GM10248 (cell line): ENCODE measurements around the gene EPHB6.

ENCODE experiments used
- CTCF ChIA-PET: fragments of 300-600 bp; sonication (Branson Sonifier 250); formaldehyde crosslinking; extraction: SDS; loops from one replicate; lab custom pipeline; 2021; ENCODE audit warnings: antibody characterized with exemption; lab: Yijun Ruan, JAX
- POLR2A ChIA-PET: fragments of 350-650 bp; sonication (Branson Sonifier 250); formaldehyde crosslinking; extraction: SDS; loops from one replicate; lab custom pipeline; 2020; ENCODE audit warnings: antibody characterized with exemption; lab: Yijun Ruan, JAX
- DNase-seq: peaks from one replicate; pipeline ENCODE4 v3.0.0; 2012; ENCODE audit errors: extremely low spot score
- TF ChIP-seq, protein P1 (sequence below): IDR thresholded peaks from 2 replicates; pipeline ENCODE4 v1.5.1; 2012; ENCODE audit warnings: mild to moderate bottlenecking, low read depth; ENCODE audit errors: extremely low read depth, missing control alignments, control extremely low read depth

Gene EPHB6

DNA sequence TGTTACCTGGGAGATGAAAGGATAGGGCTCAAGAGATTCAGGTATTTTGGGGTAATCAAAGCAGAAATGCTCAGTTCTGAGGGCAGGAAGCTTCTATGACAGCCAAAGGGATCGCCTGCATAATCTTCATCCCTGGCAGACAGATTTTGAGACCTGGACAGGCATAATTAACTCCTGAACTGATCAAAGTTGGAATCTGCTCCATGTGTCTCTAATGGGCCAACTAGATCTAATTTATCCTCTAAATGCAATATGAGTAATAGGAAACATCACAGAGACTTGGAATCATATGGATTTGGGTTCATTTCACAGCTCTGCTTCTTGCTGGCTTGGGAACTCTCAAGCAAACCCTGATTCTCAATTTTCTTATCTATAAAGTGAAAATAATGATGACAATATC, 41.2 kb upstream of the EPHB6 start:
- DNase-seq: no peak
- ChIA-PET CTCF (interaction anchor here (0.9 to 10.9 kb wide), 19 partner anchors 6 to 278 kb away, joined by 3 to 316 read pairs (median 6); partner anchors contain the start of gene PRSS2), POLR2A (no interaction called here)
- TF ChIP-seq, protein P1, sequence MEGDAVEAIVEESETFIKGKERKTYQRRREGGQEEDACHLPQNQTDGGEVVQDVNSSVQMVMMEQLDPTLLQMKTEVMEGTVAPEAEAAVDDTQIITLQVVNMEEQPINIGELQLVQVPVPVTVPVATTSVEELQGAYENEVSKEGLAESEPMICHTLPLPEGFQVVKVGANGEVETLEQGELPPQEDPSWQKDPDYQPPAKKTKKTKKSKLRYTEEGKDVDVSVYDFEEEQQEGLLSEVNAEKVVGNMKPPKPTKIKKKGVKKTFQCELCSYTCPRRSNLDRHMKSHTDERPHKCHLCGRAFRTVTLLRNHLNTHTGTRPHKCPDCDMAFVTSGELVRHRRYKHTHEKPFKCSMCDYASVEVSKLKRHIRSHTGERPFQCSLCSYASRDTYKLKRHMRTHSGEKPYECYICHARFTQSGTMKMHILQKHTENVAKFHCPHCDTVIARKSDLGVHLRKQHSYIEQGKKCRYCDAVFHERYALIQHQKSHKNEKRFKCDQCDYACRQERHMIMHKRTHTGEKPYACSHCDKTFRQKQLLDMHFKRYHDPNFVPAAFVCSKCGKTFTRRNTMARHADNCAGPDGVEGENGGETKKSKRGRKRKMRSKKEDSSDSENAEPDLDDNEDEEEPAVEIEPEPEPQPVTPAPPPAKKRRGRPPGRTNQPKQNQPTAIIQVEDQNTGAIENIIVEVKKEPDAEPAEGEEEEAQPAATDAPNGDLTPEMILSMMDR: no peak

DNA sequence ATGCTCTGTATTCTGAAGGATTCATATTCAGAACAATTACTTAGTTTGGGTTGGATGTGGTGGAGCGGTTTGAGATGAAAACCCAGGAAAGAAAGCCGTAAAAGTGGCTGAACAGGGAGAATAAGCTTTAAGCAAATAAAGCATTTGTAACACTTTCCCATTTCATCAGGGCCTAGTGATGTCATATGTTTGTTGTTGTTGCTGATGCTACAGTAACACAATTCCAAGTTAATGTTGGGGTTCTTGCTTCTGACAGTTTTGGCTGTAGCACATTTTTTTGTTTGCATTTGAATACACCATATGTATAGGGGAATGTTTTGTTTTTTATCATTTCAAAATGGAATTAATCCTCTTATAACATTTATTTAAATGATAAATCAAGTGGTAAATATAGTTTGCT, 40.4 kb upstream of the EPHB6 start:
- TF ChIP-seq, protein P1: no peak
- CTCF ChIA-PET: interaction anchor here (1.3 to 10.9 kb wide), 13 partner anchors 10 to 279 kb away, joined by 3 to 316 read pairs (median 9); no protein-coding TSS in a partner anchor
- DNase-seq: no peak
- POLR2A ChIA-PET: no interaction called here

DNA sequence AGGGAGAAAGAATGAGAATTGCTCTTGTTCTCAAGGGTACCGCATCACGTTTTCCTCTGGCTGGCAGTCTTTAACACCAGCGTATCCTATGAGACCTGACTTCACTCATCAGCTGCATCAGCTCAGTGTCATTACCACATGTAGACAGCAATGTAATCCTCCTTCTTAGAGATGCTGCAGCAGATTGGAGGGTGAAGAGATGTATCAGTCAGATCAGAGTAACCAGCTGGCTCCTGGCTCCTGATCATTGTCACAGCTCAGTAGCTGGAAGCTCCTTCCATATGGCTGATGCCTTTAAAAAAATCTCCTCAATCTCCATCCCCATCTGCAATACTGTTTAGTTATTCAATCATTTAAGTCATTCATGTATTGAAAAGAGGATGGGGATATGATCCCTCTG, 39.7 kb upstream of the EPHB6 start:
- TF ChIP-seq, protein P1: no peak
- ChIA-PET CTCF (interaction anchor here (0.8 to 10.9 kb wide), 8 partner anchors 11 to 279 kb away, joined by 3 to 191 read pairs (median 6); no protein-coding TSS in a partner anchor), POLR2A (no interaction called here)
- DNase-seq: no peak

DNA sequence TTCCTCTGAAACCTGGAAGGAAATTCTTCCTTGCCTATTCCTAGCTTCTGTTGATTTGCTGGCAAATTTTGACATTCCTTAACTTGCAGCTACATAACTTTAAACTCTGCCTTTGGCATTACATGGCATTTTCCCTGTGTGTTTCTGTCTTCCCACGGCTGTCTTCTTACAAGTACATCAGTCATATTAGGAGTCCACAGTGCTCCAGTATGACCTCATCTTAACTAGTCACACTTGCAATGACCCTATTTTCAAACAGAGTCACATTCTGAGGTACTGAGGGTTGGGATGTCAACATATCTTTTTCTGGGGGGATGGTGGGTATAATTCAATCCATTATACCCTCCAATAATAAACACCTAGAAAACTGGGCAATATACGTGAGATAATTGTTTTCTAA, 37.4 kb upstream of the EPHB6 start:
- DNase-seq: no peak
- ChIA-PET POLR2A (interaction anchor here (1.3 kb wide), 1 partner anchor 9 kb away, joined by 3 read pairs; no protein-coding TSS in a partner anchor), CTCF (interaction anchor here (0.7 to 5.4 kb wide), 9 partner anchors 7 to 1284 kb away, joined by 3 to 71 read pairs (median 4); no protein-coding TSS in a partner anchor)
- TF ChIP-seq, protein P1: no peak

DNA sequence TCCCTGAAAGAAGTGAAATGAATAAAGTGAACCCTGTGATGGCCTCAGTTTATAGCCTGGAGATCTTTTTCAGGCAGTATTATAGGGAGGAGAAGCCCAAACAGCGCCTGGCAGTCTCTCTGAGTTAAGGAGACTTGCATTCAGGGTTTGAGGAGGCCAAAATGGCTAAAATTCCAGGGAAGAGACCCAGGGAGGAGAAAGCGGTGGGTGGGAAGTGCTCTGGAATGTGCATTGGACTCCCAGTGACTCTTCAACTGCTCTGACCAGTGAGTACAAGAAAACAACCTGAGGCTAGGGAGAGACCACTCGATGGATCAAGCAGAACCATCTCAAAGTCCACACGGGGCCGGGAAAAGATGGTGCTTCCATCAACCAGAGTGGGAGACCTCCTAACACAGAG, 35.3 kb upstream of the EPHB6 start:
- ChIA-PET POLR2A (no interaction called here), CTCF (interaction anchor here (1.2 to 5.4 kb wide), 5 partner anchors 9 to 189 kb away, joined by 3 to 71 read pairs (median 5); no protein-coding TSS in a partner anchor)
- TF ChIP-seq, protein P1: no peak
- DNase-seq: no peak

DNA sequence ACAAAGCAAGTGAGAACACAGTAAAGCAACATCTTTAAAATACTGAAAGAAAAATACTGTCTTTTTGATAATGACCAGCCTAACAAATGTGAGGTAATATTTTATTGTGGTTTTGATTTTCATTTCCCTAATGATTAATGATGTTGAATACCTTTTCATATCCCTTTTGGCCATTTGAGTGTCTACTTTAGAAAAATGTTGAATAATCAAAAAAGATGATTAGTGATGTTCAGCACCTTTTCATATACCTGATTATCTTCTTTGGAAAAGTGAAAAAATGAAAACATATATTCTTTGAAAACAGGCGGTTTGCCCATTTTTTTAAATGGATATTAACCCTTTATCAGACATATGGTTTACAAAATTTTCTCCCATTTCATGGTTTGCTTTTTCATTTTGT, 32.2 kb upstream of the EPHB6 start:
- ChIA-PET CTCF (interaction anchor here (1.3 kb wide), 1 partner anchor 10 kb away, joined by 3 read pairs; no protein-coding TSS in a partner anchor), POLR2A (no interaction called here)

More for the DNA sequence above, 32.2 kb upstream of the EPHB6 start:
- TF ChIP-seq, protein P1: no peak
- no peak for DNase-seq
